Mononuclear cell (primary cell): Measurements from ENCODE around the gene AFAP1. TPM values are rescaled to one million over a fixed set of nuclear protein-coding genes. Genes with fewer than 3 reads are reported as not detected.

Experiments used
- H3K27me3 ChIP-seq: 2 replicates; pipeline ENCODE4 v1.6.0; 2011; ENCODE audit warnings: low read length, control low read depth; ENCODE audit not compliant: insufficient read depth
- H3K4me1 ChIP-seq: 2 replicates; pipeline ENCODE4 v1.5.1; 2011; ENCODE audit warnings: mild to moderate bottlenecking, low read length, control low read depth; ENCODE audit not compliant: insufficient read depth
- H3K4me3 ChIP-seq: 2 replicates; pipeline ENCODE4 v1.5.1; 2011; ENCODE audit warnings: mild to moderate bottlenecking, low read length, moderate library complexity
- H3K9me3 ChIP-seq: 2 replicates; pipeline ENCODE4 v1.5.1; 2011; ENCODE audit warnings: low read depth, mild to moderate bottlenecking, control low read depth, low read length
- total RNA-seq: library from RNA; depleted of rRNA; stranded (reverse); fragments of >200 nt; gene quantifications from one replicate; pipeline ENCODE4 v1.2.3, GENCODE V29; 2012

AFAP1 gene
- total RNA-seq, 1 donor, result 6.7 TPM

GRCh38 chr4:7736436-7737267 lies 203.0 kb downstream of the AFAP1 start:
- Histone ChIP-seq H3K4me1 (no peaks in the 10 kb centered on the region), H3K9me3 (no peaks in the 10 kb centered on the region), H3K4me3 (no peak overlapping the region), H3K27me3 (no peaks in the 10 kb centered on the region)

DNA sequence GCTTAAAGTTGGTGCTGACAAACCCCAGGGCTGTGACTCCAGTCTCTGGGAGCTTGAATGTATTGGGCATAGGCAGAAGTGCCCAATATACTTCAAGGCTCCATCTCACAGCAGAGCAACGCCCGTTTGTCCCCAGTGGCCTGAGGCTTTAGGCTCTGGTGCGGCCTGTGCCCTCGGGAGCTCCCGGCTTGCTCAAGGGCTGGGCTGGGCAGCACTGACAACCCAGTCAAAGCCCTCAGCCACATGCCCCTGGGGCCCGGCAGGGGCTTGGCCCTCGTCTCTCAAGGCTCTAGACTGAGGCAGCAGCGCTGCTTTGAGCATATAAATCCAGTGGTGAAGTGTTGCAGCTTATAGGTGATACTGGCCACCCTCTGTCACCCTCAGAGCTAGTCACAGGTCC lies 203.7 kb downstream of the AFAP1 start:
- no peaks in the 10 kb centered on the region for H3K27me3 ChIP-seq
- no peak overlapping the region for H3K4me3 ChIP-seq
- H3K4me1 ChIP-seq, result no peaks in the 10 kb centered on the region
- no peaks in the 10 kb centered on the region for H3K9me3 ChIP-seq

- no peaks in the 10 kb centered on the region for H3K9me3 ChIP-seq
- H3K4me3 ChIP-seq, result no peak overlapping the region
- H3K27me3 ChIP-seq, result no peaks in the 10 kb centered on the region
- no peaks in the 10 kb centered on the region for H3K4me1 ChIP-seq
Measured at GRCh38 chr4:7735395-7735794, 204.3 kb downstream of the AFAP1 start.

DNA sequence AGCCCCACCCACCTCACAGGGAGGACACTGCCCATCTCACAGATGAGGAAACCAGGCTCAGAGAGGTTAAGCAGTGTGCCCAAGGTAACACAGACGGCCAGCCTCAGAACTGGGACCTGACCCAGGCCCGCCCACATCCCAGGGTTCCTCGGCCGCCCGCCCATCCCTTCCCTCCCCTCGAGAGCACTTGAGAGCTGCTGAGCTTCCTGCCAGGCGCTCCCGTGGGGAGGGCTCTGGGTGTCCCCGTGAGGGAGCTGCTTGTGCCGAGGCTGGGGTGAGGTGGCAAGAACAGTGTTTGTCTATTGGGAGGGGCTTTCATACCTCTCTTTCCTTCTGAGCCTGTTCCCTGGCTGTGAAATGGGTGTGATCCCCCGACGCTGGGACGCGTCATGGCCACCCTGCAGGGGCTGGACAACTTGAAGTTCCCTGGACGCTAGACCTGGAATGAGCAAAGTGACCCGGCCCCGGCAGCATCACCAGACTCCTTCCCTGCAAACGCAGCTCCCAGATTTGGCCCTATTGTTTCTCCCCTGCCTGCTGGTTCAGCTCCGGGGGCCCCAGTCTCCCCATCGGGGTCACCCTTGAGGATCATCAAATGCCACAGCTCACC lies 204.9 kb downstream of the AFAP1 start:
- H3K4me3 ChIP-seq, result no peak overlapping the region
- H3K4me1 ChIP-seq, result no peaks in the 10 kb centered on the region
- H3K27me3 ChIP-seq, result no peaks in the 10 kb centered on the region
- no peaks in the 10 kb centered on the region for H3K9me3 ChIP-seq

DNA sequence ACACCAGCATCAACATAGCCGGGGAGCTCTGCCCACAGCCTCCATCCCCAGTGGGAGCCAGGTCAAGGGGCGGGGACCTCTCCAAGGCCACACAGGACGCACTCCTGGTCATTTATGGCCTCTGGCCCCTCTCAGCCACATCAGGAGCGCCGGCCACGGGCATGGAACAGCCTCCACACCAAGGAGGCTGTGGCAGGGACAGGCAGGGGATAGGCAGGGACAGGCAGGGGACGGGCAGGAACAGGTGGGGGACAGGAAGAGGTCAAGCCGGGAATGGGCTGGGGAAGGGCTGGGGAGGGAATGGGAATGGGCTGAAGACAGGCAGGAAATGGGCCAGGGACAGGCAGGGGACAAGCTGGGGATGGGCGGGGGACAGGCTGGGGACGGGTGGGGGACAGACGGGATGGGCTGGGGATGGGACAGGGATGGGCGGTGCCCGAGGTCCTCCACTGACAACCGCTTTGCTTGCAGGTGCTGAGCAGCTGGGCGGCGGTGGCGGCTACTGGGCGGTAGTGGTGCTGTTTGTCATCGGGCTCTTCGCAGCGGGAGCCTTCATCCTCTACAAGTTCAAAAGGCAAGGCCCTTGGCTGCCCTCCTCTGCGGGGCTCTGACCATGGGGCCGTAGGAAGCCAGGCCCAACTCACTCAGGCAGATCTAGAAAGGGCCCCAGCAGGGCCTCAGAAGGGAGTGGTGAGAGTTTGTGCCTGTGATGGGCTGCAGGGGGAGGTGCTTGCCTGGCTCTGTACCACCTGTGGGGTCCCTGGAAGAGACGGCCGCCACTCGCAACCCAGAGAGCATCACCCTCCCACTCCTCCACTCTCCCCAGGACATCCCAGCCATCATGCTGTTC lies 205.6 kb downstream of the AFAP1 start:
- Histone ChIP-seq H3K4me3 (no peak overlapping the region), H3K4me1 (no peaks in the 10 kb centered on the region), H3K27me3 (no peaks in the 10 kb centered on the region), H3K9me3 (no peaks in the 10 kb centered on the region)

GRCh38 chr4:7733201-7733600 lies 206.5 kb downstream of the AFAP1 start:
- Histone ChIP-seq H3K9me3 (no peaks in the 10 kb centered on the region), H3K4me1 (no peaks in the 10 kb centered on the region), H3K4me3 (no peak overlapping the region), H3K27me3 (no peaks in the 10 kb centered on the region)

DNA sequence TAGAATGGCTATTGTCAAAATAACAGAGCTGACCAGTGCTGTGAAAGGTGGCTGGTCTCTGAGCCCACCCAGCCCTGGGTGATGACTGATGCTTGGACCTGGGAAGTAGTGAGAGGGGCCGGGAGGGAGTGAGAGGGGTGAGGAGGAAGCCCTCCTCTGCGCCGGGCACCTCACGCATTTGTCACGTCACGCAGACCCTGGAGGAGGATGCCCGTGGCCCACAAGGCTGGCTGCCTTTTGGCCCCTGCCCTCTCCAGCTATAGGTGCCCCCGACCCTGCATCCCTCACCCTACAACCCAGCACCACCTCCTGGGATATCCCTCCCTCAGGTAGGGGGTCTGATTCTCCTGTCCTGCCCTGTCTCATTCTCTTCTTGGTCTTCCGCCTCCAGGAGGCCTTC lies 207.4 kb downstream of the AFAP1 start:
- no peaks in the 10 kb centered on the region for H3K9me3 ChIP-seq

GRCh38 chr4:7731437-7731836 lies 208.2 kb downstream of the AFAP1 start:
- Histone ChIP-seq H3K27me3 (no peaks in the 10 kb centered on the region), H3K4me3 (no peak overlapping the region), H3K9me3 (no peaks in the 10 kb centered on the region), H3K4me1 (no peaks in the 10 kb centered on the region)

More for the DNA sequence above, 207.4 kb downstream of the AFAP1 start:
- Histone ChIP-seq H3K27me3 (no peaks in the 10 kb centered on the region), H3K4me3 (no peak overlapping the region), H3K4me1 (no peaks in the 10 kb centered on the region)

- H3K4me1 ChIP-seq, result no peaks in the 10 kb centered on the region
- H3K9me3 ChIP-seq, result no peaks in the 10 kb centered on the region
- H3K27me3 ChIP-seq, result no peaks in the 10 kb centered on the region
- H3K4me3 ChIP-seq, result no peak overlapping the region
Measured at GRCh38 chr4:7727749-7728148, 211.9 kb downstream of the AFAP1 start.

- Histone ChIP-seq H3K4me1 (no peaks in the 10 kb centered on the region), H3K27me3 (no peaks in the 10 kb centered on the region), H3K9me3 (no peaks in the 10 kb centered on the region), H3K4me3 (no peak overlapping the region)
Measured at GRCh38 chr4:7726665-7727413, 212.8 kb downstream of the AFAP1 start.

DNA sequence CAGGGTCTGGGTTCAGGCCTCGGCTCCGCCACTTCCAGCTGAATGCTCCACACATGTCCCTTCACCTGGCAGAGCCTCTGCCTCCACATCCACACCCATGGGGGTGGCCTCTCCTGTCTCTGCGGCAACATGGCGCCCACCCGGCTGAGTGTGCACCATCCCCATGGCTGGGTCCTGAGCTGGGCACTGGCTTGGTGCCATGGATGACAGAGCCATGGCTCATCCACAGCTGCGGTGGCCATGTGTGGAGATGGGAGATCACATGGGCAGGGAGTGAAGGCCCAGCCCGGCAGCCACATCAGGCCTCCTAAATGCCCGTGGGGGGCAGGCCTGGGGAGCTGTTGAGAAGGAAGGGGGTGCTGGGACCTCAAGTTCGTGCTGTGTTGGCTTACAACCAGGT lies 213.7 kb downstream of the AFAP1 start:
- no peaks in the 10 kb centered on the region for H3K27me3 ChIP-seq
- no peaks in the 10 kb centered on the region for H3K4me1 ChIP-seq
- H3K4me3 ChIP-seq, result no peak overlapping the region
- no peaks in the 10 kb centered on the region for H3K9me3 ChIP-seq

DNA sequence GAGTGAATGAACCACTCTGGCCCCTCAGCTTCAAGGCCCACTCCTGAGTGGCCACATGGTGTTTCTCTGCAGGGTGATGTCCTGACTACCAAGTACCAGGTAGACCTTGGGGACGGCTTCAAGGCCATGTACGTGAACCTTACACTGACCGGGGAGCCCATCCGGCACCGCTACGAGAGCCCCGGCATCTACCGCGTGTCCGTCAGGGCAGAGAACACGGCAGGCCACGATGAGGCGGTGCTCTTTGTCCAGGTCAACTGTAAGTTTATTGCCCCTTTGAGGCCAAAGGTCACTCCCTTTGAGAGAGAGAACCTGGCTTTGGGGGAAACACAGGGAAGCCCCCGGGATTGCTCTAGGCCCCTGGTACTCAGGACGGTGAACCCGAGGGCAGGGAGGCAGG lies 216.0 kb downstream of the AFAP1 start:
- no peaks in the 10 kb centered on the region for H3K27me3 ChIP-seq
- no peaks in the 10 kb centered on the region for H3K9me3 ChIP-seq
- no peak overlapping the region for H3K4me3 ChIP-seq
- H3K4me1 ChIP-seq, result no peaks in the 10 kb centered on the region

DNA sequence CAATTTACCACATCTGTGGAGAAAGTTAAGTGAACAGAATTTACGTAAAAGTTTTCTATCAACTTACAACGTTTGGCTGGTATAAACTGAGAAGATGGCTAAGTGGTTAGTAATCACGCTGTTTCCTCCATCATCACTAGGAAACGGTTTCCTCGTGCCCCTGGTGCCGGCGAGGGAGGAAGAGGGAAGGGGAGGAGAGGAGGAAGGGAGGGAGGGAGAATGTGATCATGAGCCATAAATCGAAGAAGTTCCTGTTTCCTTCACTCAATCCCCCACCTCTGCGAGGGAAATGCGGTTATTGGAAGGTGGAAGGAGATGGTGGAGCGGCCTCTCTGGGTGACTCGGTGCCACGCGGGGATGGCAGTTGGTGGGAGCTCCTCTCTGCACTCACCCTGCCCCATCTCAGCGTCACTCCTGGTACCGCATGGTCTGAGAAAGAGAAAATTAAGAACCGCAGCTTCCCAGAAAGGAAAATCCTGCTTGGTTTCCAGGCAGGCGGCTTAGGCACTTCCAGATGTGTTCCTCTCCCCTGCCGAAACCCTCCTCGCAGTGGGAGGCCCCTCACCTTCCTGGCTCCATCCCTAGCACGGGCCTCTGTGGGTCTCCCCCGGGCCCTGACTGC lies 216.8 kb downstream of the AFAP1 start:
- H3K4me3 ChIP-seq, result no peak overlapping the region
- no peaks in the 10 kb centered on the region for H3K9me3 ChIP-seq
- H3K4me1 ChIP-seq, result no peaks in the 10 kb centered on the region
- no peaks in the 10 kb centered on the region for H3K27me3 ChIP-seq

DNA sequence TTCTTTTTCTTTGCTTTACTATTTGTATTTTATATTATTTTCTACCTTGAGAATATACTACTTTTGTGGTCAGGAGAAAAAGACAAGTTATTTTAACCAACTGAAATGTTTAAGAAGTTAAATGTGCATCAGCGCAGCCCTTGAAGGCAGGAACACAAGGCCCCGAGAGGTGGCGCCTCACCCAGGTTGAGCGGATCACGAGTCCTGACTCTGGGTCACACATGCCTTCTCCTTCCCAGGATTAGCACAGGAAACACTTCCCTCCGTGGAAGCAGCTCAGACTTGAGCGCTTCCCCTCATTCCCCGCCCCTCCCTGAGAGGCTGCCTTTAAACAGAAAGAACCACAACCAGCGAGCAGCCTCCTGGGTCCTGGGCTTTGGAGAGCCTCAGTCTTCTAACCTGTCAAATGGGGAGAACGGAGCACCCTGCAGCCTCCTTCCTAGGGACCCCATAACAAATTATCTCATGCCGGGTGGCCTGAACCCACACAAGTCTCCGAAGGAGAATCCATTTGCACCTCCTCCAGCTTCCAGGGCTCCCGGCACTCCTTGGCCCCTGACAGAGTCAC lies 217.6 kb downstream of the AFAP1 start:
- Histone ChIP-seq H3K4me3 (no peak overlapping the region), H3K4me1 (no peaks in the 10 kb centered on the region), H3K9me3 (no peaks in the 10 kb centered on the region), H3K27me3 (no peaks in the 10 kb centered on the region)
